PC-9 (cell line): ENCODE results near the gene SPP1. TPM values are rescaled to one million over a fixed set of nuclear protein-coding genes. Genes with fewer than 3 reads are reported as not detected.
"Not testable (repeated sequence)": the region's sequence is repeated elsewhere in the genome, so short reads cannot be mapped to it uniquely, and the experiment has no call there.

ENCODE experiments used
- BruUV-seq: library from RNA; stranded (reverse); fragments of 400-500 nt; replicated peaks from 2 replicates; lab custom pipeline; 2021; lab: Mats Ljungman, UMichigan
- CTCF ChIA-PET: fragments of 300-600 bp; sonication (Branson Sonifier 250); formaldehyde crosslinking; loops from one replicate; lab custom pipeline; 2022; ENCODE audit warnings: antibody characterized with exemption; lab: Charles Lee
- POLR2A ChIA-PET: fragments of 300-600 bp; sonication (Branson Sonifier 250); formaldehyde crosslinking; loops from one replicate; lab custom pipeline; 2022; ENCODE audit warnings: antibody characterized with exemption; ENCODE audit not compliant: unreplicated experiment; lab: Charles Lee
- DNase-seq, 2 experiments: peaks; one replicate each; pipeline versions ENCODE4 v3.0.0 to v3.0.0-alpha.2; 2015 to 2022; ENCODE audit warnings: mixed read lengths in 1 of 2
- H2AFZ ChIP-seq: fragments of 200-600 bp; sonication (generic); 2 replicates; pipeline ENCODE4 v1.8.1; 2017; ENCODE audit warnings: antibody characterized with exemption
- H3F3A ChIP-seq: fragments of 200-600 bp; sonication (generic); 2 replicates; pipeline ENCODE4 v1.8.1; 2017; ENCODE audit warnings: antibody characterized with exemption, mild to moderate bottlenecking, low read depth; ENCODE audit not compliant: insufficient read depth
- H3K27ac ChIP-seq: fragments of 200-600 bp; sonication (generic); 2 replicates; pipeline ENCODE4 v1.6.1; 2016; ENCODE audit warnings: mixed run types
- H3K27me3 ChIP-seq: fragments of 200-600 bp; sonication (generic); 2 replicates; pipeline ENCODE4 v1.6.1; 2016; ENCODE audit warnings: low read depth, mixed run types; ENCODE audit not compliant: insufficient read depth
- H3K36me3 ChIP-seq: fragments of 200-600 bp; sonication (generic); 2 replicates; pipeline ENCODE4 v1.6.1; 2016; ENCODE audit warnings: low read depth, mixed run types
- H3K4me1 ChIP-seq: fragments of 200-600 bp; sonication (generic); replicated peaks from 2 replicates; pipeline ENCODE4 v1.6.1; 2016; ENCODE audit warnings: mixed run types; ENCODE audit not compliant: insufficient read depth
- H3K4me2 ChIP-seq: fragments of 200-600 bp; sonication (generic); 2 replicates; pipeline ENCODE4 v1.6.1; 2017; ENCODE audit warnings: mixed run types
- H3K4me3 ChIP-seq: fragments of 200-600 bp; sonication (generic); 2 replicates; pipeline ENCODE4 v1.6.1; 2016; ENCODE audit warnings: mixed run types
- H3K79me2 ChIP-seq: fragments of 200-600 bp; sonication (generic); 2 replicates; pipeline ENCODE4 v1.6.1; 2017; ENCODE audit warnings: low read depth, mixed run types
- H3K9me2 ChIP-seq: fragments of 200-600 bp; sonication (generic); 2 replicates; pipeline ENCODE4 v1.8.1; 2017; ENCODE audit warnings: mild to moderate bottlenecking; ENCODE audit not compliant: insufficient read depth
- H3K9me3 ChIP-seq: fragments of 200-600 bp; sonication (generic); 2 replicates; pipeline ENCODE4 v1.8.1; 2016; ENCODE audit warnings: low read depth; ENCODE audit not compliant: insufficient read depth
- H4K20me1 ChIP-seq: fragments of 200-600 bp; sonication (generic); 2 replicates; pipeline ENCODE4 v1.8.1; 2017; ENCODE audit not compliant: insufficient read depth
- EZH2 ChIP-seq: fragments of 200-600 bp; sonication (generic); IDR thresholded peaks from 2 replicates; pipeline ENCODE4 v1.8.0; 2017; ENCODE audit warnings: antibody characterized with exemption, low read depth
- intact Hi-C: fragments of 100-400 bp; cut with micrococcal nuclease; formaldehyde crosslinking; loops from one replicate; pipeline ENCODE4 v1.10.0; 2022; ENCODE audit not compliant: unreplicated experiment
- total RNA-seq: library from RNA; stranded (reverse); gene quantifications from 2 replicates; pipeline ENCODE4 v1.2.3, GENCODE V29; 2021
- TF ChIP-seq, protein P1 (sequence below): fragments of 200-600 bp; sonication (generic); conservative IDR thresholded peaks from 2 replicates; pipeline ENCODE4 v1.6.1; 2017; ENCODE audit warnings: mixed run types, antibody characterized with exemption, mild to moderate bottlenecking, moderate library complexity

SPP1 gene
- total RNA-seq, 1 experiment from 2014 or later, result 212 TPM

DNA sequence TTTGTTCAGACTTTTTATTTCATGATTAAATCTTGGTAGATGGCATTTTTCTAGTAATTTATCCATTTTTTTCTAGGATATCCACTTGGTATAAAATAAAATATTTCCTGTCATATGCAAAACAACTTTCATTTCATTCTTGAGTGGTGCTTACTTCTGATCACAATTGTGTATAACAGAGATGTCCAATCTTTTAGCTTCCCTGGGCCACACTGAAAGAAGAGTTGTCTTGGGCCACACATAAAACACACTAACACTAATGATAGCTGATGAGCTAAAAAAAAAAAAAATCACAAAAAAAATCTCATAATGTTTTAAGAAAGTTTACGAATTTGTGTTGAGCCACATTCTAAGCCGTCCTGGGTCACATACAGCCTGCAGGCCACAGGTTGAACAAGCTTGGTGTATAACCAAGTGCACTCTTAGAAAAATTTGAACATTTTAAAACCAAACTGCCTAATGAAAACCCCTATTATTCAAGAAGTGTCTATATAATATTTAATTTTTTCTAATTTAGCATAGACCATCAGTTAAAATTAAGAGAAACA, 41.3 kb upstream of the SPP1 start:
- no peaks in the 10 kb centered on the region for H3K4me1 ChIP-seq
- no peaks in the 10 kb centered on the region for H3K36me3 ChIP-seq
- H3K9me2 ChIP-seq, result no peaks in the 10 kb centered on the region
- H3K9me3 ChIP-seq, result peaks cover 5% of the 10 kb centered on the region; the same call in 1 of the 2 replicates
- POLR2A ChIA-PET, result no interaction called here
- H3F3A ChIP-seq, result no peaks in the 10 kb centered on the region
- H3K4me3 ChIP-seq, result no peak overlapping the region
- H3K4me2 ChIP-seq, result no peak overlapping the region
- CTCF ChIA-PET, result interaction anchor here (0.6 to 0.9 kb wide), 2 partner anchors 112 to 278 kb away, joined by 3 to 6 read pairs; no protein-coding TSS in a partner anchor
- no peak for DNase-seq
- intact Hi-C loops, result no loop called here
- H3K79me2 ChIP-seq, result no peaks in the 10 kb centered on the region
- H4K20me1 ChIP-seq, result no peaks in the 10 kb centered on the region
- no peak overlapping the region for H3K27ac ChIP-seq
- H3K27me3 ChIP-seq, result no peaks in the 10 kb centered on the region
- no peak overlapping the region for H2AFZ ChIP-seq
- TF ChIP-seq, protein P1, sequence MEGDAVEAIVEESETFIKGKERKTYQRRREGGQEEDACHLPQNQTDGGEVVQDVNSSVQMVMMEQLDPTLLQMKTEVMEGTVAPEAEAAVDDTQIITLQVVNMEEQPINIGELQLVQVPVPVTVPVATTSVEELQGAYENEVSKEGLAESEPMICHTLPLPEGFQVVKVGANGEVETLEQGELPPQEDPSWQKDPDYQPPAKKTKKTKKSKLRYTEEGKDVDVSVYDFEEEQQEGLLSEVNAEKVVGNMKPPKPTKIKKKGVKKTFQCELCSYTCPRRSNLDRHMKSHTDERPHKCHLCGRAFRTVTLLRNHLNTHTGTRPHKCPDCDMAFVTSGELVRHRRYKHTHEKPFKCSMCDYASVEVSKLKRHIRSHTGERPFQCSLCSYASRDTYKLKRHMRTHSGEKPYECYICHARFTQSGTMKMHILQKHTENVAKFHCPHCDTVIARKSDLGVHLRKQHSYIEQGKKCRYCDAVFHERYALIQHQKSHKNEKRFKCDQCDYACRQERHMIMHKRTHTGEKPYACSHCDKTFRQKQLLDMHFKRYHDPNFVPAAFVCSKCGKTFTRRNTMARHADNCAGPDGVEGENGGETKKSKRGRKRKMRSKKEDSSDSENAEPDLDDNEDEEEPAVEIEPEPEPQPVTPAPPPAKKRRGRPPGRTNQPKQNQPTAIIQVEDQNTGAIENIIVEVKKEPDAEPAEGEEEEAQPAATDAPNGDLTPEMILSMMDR, result no peak
- no peak for TF ChIP-seq EZH2
- BruUV-seq, result no TSS peak

DNA sequence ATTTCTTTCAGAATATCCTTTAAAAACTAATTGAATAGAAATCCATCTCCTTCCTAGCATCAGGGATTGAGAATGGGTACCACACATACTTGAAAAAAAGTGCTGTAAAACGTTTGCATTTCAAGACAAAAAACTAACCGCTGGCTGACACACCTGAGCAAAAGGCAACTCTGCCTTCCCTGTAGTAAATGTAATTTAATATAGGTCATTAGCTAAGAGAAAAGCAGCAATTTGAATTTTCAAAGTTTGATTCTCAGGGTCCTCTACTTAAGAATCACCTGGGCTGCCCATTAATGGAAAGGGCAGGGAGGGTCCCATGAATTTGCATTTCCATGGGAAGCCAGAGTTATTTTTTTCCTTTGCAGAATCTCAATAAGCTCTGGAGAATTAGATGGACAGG, 40.5 kb upstream of the SPP1 start:
- POLR2A ChIA-PET, result no interaction called here
- no peak overlapping the region for H3K4me2 ChIP-seq
- H3F3A ChIP-seq, result no peaks in the 10 kb centered on the region
- intact Hi-C loops, result no loop called here
- no peaks in the 10 kb centered on the region for H3K27me3 ChIP-seq
- H3K9me2 ChIP-seq, result no peaks in the 10 kb centered on the region
- no peak for DNase-seq
- CTCF ChIA-PET, result no interaction called here
- H3K4me3 ChIP-seq, result no peak overlapping the region
- H3K27ac ChIP-seq, result no peak overlapping the region
- no peaks in the 10 kb centered on the region for H4K20me1 ChIP-seq
- H3K9me3 ChIP-seq, result peaks cover 5% of the 10 kb centered on the region; the same call in 1 of the 2 replicates
- TF ChIP-seq EZH2, result no peak
- TF ChIP-seq, protein P1, result no peak
- H3K79me2 ChIP-seq, result no peaks in the 10 kb centered on the region
- no peak overlapping the region for H2AFZ ChIP-seq
- H3K36me3 ChIP-seq, result no peaks in the 10 kb centered on the region
- BruUV-seq, result no TSS peak
- H3K4me1 ChIP-seq, result no peaks in the 10 kb centered on the region

DNA sequence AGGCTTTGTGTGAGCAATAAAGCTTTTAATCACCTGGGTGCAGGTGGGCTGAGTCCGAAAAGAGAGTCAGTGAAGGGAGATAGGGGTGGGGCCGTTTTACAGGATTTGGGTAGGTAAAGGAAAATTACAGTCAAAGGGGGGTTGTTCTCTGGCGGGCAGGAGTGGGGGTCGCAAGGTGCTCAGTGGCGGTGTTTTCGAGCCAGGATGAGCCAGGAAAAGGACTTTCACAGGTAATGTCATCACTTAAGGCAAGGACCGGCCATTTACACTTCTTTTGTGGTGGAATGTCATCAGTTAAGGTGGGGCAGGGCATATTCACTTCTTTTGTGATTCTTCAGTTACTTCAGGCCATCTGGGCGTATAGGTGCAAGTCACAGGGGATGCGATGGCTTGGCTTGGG, 39.6 kb upstream of the SPP1 start:
- H3K9me3 ChIP-seq, POLR2A ChIA-PET, H3K4me3 ChIP-seq, BruUV-seq, H2AFZ ChIP-seq, H3K9me2 ChIP-seq, H4K20me1 ChIP-seq, H3K4me1 ChIP-seq, H3K27me3 ChIP-seq, H3K36me3 ChIP-seq, H3K4me2 ChIP-seq, CTCF ChIA-PET, H3F3A ChIP-seq, intact Hi-C loops, DNase-seq, H3K27ac ChIP-seq, H3K79me2 ChIP-seq: not testable (repeated sequence)

DNA sequence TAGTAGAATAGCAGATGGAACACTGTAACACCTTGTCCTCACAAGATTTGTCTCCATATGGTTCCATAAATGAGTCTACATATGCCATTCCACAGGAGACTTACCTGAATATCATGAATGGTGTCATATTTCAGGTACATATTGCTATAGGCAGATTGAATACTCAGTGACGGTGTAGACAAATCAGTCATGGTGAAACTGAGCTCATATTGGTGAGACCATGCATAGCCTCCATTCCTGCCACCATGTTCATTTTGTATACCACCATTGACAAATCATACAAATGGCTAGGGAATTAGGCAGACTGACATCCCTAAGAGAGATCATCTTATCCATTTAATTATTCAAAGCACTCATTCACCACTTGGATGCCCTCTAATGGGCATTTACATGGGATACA, 38.0 kb upstream of the SPP1 start:
- Histone ChIP-seq H3K4me2 (no peak overlapping the region), H2AFZ (no peak overlapping the region), H3K9me2 (no peaks in the 10 kb centered on the region), H4K20me1 (no peaks in the 10 kb centered on the region), H3F3A (no peaks in the 10 kb centered on the region), H3K9me3 (no peaks in the 10 kb centered on the region), H3K4me1 (no peaks in the 10 kb centered on the region), H3K27me3 (no peaks in the 10 kb centered on the region), H3K79me2 (no peaks in the 10 kb centered on the region), H3K27ac (no peak overlapping the region), H3K36me3 (no peaks in the 10 kb centered on the region), H3K4me3 (no peak overlapping the region)
- no TSS peak for BruUV-seq
- CTCF ChIA-PET, result no interaction called here
- DNase-seq, result no peak
- TF ChIP-seq, protein P1, result no peak
- TF ChIP-seq EZH2, result no peak
- intact Hi-C loops, result no loop called here
- POLR2A ChIA-PET, result interaction anchor here (0.6 kb wide), 1 partner anchor 12 kb away, joined by 5 read pairs; no protein-coding TSS in a partner anchor
